ENCODE data around the gene RPL3. TPM values are rescaled to one million over a fixed set of nuclear protein-coding genes. Genes with fewer than 3 reads are reported as not detected.
A peak's percentile ranks its signal among the peaks of the same experiment; 100 is the strongest.

Gene RPL3
- total RNA-seq, 1 experiment from 2014 or later, result 1,117 TPM

- Histone ChIP-seq H3K9me3 (ENCODE audit: low read depth, low read length, poor library complexity, severe bottlenecking) (no peaks in the 10 kb centered on the region), H3K4me1 (ENCODE audit: insufficient read depth, low read length, poor library complexity, severe bottlenecking) (no peaks in the 10 kb centered on the region), H3K27me3 (replicated peaks; ENCODE audit: insufficient read depth, low read depth, low read length, poor library complexity) (no peaks in the 10 kb centered on the region), H3K4me3 (ENCODE audit: low read depth, low read length, poor library complexity, severe bottlenecking) (no peak overlapping the region), H3K36me3 (ENCODE audit: insufficient read depth, low read length, poor library complexity, severe bottlenecking) (no peaks in the 10 kb centered on the region), H3K27ac (ENCODE audit: low read depth, low read length, poor library complexity, severe bottlenecking) (no peak overlapping the region)
- intact Hi-C loops (cut with micrococcal nuclease; ENCODE audit: unreplicated experiment), result loop anchor here (10.0 kb wide), 1 partner anchor 428 kb away; the partner anchor contains the start of gene CBX6
- no peak for TF ChIP-seq CTCF (conservative IDR thresholded peaks at IDR 0.05; ENCODE audit: low read depth, low read length)
- TF ChIP-seq EZH2 (IDR thresholded peaks at IDR 0.05; ENCODE audit: borderline replicate concordance, low read depth, low read length, poor library complexity, severe bottlenecking), result no peak
- BruUV-seq (replicated peaks), result no TSS peak
- DNase-seq (ENCODE audit: low spot score), result no peak
- ChIA-PET POLR2A (ENCODE audit: low non-redundant PET) (no interaction called here), CTCF (no interaction called here)
These were observed 16.9 kb downstream of the RPL3 start for GRCh38 chr22:39302431-39302960.

GRCh38 chr22:39301926-39302325, 17.5 kb downstream of the RPL3 start:
- no peaks in the 10 kb centered on the region for H3K36me3 ChIP-seq (ENCODE audit: insufficient read depth, low read length, poor library complexity, severe bottlenecking)
- CTCF ChIA-PET, result no interaction called here

GRCh38 chr22:39301108-39301507, 18.3 kb downstream of the RPL3 start:
- intact Hi-C loops (cut with micrococcal nuclease; ENCODE audit: unreplicated experiment), result loop anchor here (10.0 kb wide), 1 partner anchor 426 kb away; the partner anchor contains the start of gene CBX6
- CTCF ChIA-PET, result no interaction called here
- no peak overlapping the region for H3K27ac ChIP-seq (ENCODE audit: low read depth, low read length, poor library complexity, severe bottlenecking)
- H3K27me3 ChIP-seq (replicated peaks; ENCODE audit: insufficient read depth, low read depth, low read length, poor library complexity), result no peaks in the 10 kb centered on the region
- H3K4me3 ChIP-seq (ENCODE audit: low read depth, low read length, poor library complexity, severe bottlenecking), result no peak overlapping the region
- no peaks in the 10 kb centered on the region for H3K36me3 ChIP-seq (ENCODE audit: insufficient read depth, low read length, poor library complexity, severe bottlenecking)
- TF ChIP-seq EZH2 (IDR thresholded peaks at IDR 0.05; ENCODE audit: borderline replicate concordance, low read depth, low read length, poor library complexity, severe bottlenecking), result no peak
- TF ChIP-seq CTCF (conservative IDR thresholded peaks at IDR 0.05; ENCODE audit: low read depth, low read length), result no peak
- no TSS peak for BruUV-seq (replicated peaks)
- no peaks in the 10 kb centered on the region for H3K4me1 ChIP-seq (ENCODE audit: insufficient read depth, low read length, poor library complexity, severe bottlenecking)
- no peaks in the 10 kb centered on the region for H3K9me3 ChIP-seq (ENCODE audit: low read depth, low read length, poor library complexity, severe bottlenecking)
- no peak for DNase-seq (ENCODE audit: low spot score)
- POLR2A ChIA-PET (ENCODE audit: low non-redundant PET), result no interaction called here

More at GRCh38 chr22:39301926-39302325, 17.5 kb downstream of the RPL3 start:
- intact Hi-C loops (cut with micrococcal nuclease; ENCODE audit: unreplicated experiment), result loop anchor here (10.0 kb wide), 1 partner anchor 427 kb away; the partner anchor contains the start of gene CBX6
- no peak overlapping the region for H3K4me3 ChIP-seq (ENCODE audit: low read depth, low read length, poor library complexity, severe bottlenecking)
- H3K9me3 ChIP-seq (ENCODE audit: low read depth, low read length, poor library complexity, severe bottlenecking), result no peaks in the 10 kb centered on the region
- H3K27me3 ChIP-seq (replicated peaks; ENCODE audit: insufficient read depth, low read depth, low read length, poor library complexity), result no peaks in the 10 kb centered on the region
- H3K4me1 ChIP-seq (ENCODE audit: insufficient read depth, low read length, poor library complexity, severe bottlenecking), result no peaks in the 10 kb centered on the region
- no peak overlapping the region for H3K27ac ChIP-seq (ENCODE audit: low read depth, low read length, poor library complexity, severe bottlenecking)
- DNase-seq (ENCODE audit: low spot score), result peak; percentile 46
- no TSS peak for BruUV-seq (replicated peaks)
- POLR2A ChIA-PET (ENCODE audit: low non-redundant PET), result no interaction called here
- TF ChIP-seq EZH2 (IDR thresholded peaks at IDR 0.05; ENCODE audit: borderline replicate concordance, low read depth, low read length, poor library complexity, severe bottlenecking) (no peak), CTCF (conservative IDR thresholded peaks at IDR 0.05; ENCODE audit: low read depth, low read length) (no peak)

Measured in A673 (cell line).